Kasumi-1 (cell line): ENCODE measurements around the gene C2orf72.

Experiments used
- DNase-seq, 2 experiments: peaks; one replicate each; lab custom pipeline; 2025; lab: John Stamatoyannopoulos, UW

Gene C2orf72

GRCh38 chr2:231069379-231070054 lies 32.2 kb downstream of the C2orf72 start:
- DNase-seq: no peak

GRCh38 chr2:231084565-231084964 lies 47.2 kb downstream of the C2orf72 start:
- DNase-seq: no peak

GRCh38 chr2:231088754-231089153 lies 51.4 kb downstream of the C2orf72 start:
- DNase-seq: no peak

- no peak for DNase-seq
Measured at GRCh38 chr2:231093933-231094332, 56.6 kb downstream of the C2orf72 start.

GRCh38 chr2:231094736-231095346 lies 57.5 kb downstream of the C2orf72 start:
- DNase-seq: no peak
